GM11168 (cell line): Measurements from ENCODE around the gene YAF2.
"Not testable (repeated sequence)": the region's sequence is repeated elsewhere in the genome, so short reads cannot be mapped to it uniquely, and the experiment has no call there.

ENCODE experiments used
- in situ Hi-C: fragments of 300-500 bp; cut with MboI; formaldehyde crosslinking; loops from one replicate; pipeline ENCODE4 v1.12.0; 2022; ENCODE audit warnings: low sequenced_read_pairs; ENCODE audit not compliant: unreplicated experiment

Gene YAF2

GRCh38 chr12:42255866-42256261, 17.8 kb upstream of the YAF2 start:
- in situ Hi-C loops, result no loop called here

- in situ Hi-C loops, result no loop called here
These were observed 17.3 kb upstream of the YAF2 start for GRCh38 chr12:42255221-42255865.

GRCh38 chr12:42252645-42253044, 14.6 kb upstream of the YAF2 start:
- in situ Hi-C loops, result not testable (repeated sequence)

GRCh38 chr12:42249033-42249432, 11.0 kb upstream of the YAF2 start:
- in situ Hi-C loops, result not testable (repeated sequence)

GRCh38 chr12:42240131-42240750, 2.2 kb upstream of the YAF2 start:
- in situ Hi-C loops, result no loop called here

GRCh38 chr12:42237853-42238239, 202 bp downstream of the YAF2 start:
- in situ Hi-C loops, result no loop called here

GRCh38 chr12:42237052-42237852, 796 bp downstream of the YAF2 start:
- in situ Hi-C loops, result no loop called here

GRCh38 chr12:42236017-42236416, 2.0 kb downstream of the YAF2 start:
- in situ Hi-C loops, result no loop called here

GRCh38 chr12:42235426-42235825, 2.6 kb downstream of the YAF2 start:
- in situ Hi-C loops, result no loop called here

GRCh38 chr12:42234970-42235369, 3.1 kb downstream of the YAF2 start:
- in situ Hi-C loops, result no loop called here

GRCh38 chr12:42227525-42227924, 10.5 kb downstream of the YAF2 start:
- in situ Hi-C loops, result not testable (repeated sequence)

- in situ Hi-C loops, result not testable (repeated sequence)
These were observed 13.5 kb downstream of the YAF2 start for GRCh38 chr12:42224501-42224900.

- in situ Hi-C loops, result no loop called here
These were observed 15.3 kb downstream of the YAF2 start for GRCh38 chr12:42222724-42223123.

- in situ Hi-C loops, result no loop called here
These were observed 16.3 kb downstream of the YAF2 start for GRCh38 chr12:42221726-42222125.

GRCh38 chr12:42217656-42218055, 20.4 kb downstream of the YAF2 start:
- in situ Hi-C loops, result no loop called here

GRCh38 chr12:42216737-42217136, 21.3 kb downstream of the YAF2 start:
- in situ Hi-C loops, result no loop called here

GRCh38 chr12:42215759-42216158, 22.3 kb downstream of the YAF2 start:
- in situ Hi-C loops, result not testable (repeated sequence)

- in situ Hi-C loops, result no loop called here
These were observed 24.1 kb downstream of the YAF2 start for GRCh38 chr12:42213954-42214426.

- in situ Hi-C loops, result no loop called here
These were observed 25.0 kb downstream of the YAF2 start for GRCh38 chr12:42213023-42213422.

GRCh38 chr12:42208574-42208973, 29.5 kb downstream of the YAF2 start:
- in situ Hi-C loops, result no loop called here

- in situ Hi-C loops, result no loop called here
These were observed 33.2 kb downstream of the YAF2 start for GRCh38 chr12:42204819-42205218.
